NCI-H2107 treated with DMSO at 0.1 percent for 48 hours (cell line): Measurements from ENCODE around the gene AP1S3.

Experiments
- DNase-seq: peaks from one replicate; lab custom pipeline; 2025; ENCODE audit not compliant: unreplicated experiment; lab: John Stamatoyannopoulos, UW

The AP1S3 gene

GRCh38 chr2:223725986-223726970 lies 111.1 kb downstream of the AP1S3 start:
- DNase-seq = no peak

- DNase-seq = peak; percentile 8
These were observed 111.9 kb downstream of the AP1S3 start for GRCh38 chr2:223725494-223725893.

GRCh38 chr2:223724861-223725260 lies 112.5 kb downstream of the AP1S3 start:
- no peak for DNase-seq

- DNase-seq = no peak
These were observed 113.4 kb downstream of the AP1S3 start for GRCh38 chr2:223723954-223724411.

- DNase-seq = no peak
These were observed 115.2 kb downstream of the AP1S3 start for GRCh38 chr2:223722226-223722625.

GRCh38 chr2:223721746-223722145 lies 115.6 kb downstream of the AP1S3 start:
- DNase-seq = no peak

GRCh38 chr2:223720367-223720766 lies 117.0 kb downstream of the AP1S3 start:
- no peak for DNase-seq

- no peak for DNase-seq
These were observed 124.7 kb downstream of the AP1S3 start for GRCh38 chr2:223712642-223713041.

- no peak for DNase-seq
These were observed 125.6 kb downstream of the AP1S3 start for GRCh38 chr2:223711596-223712326.
